ENCODE measurements around the gene AUTS2. TPM values are rescaled to one million over a fixed set of nuclear protein-coding genes. Genes with fewer than 3 reads are reported as not detected.

The AUTS2 gene
- total and polyA plus RNA-seq, 2 of the 8 experiments (the other 6 are each of a cell fraction or from before 2014, with no cell fraction given) = 25.9 to 101 TPM

DNA sequence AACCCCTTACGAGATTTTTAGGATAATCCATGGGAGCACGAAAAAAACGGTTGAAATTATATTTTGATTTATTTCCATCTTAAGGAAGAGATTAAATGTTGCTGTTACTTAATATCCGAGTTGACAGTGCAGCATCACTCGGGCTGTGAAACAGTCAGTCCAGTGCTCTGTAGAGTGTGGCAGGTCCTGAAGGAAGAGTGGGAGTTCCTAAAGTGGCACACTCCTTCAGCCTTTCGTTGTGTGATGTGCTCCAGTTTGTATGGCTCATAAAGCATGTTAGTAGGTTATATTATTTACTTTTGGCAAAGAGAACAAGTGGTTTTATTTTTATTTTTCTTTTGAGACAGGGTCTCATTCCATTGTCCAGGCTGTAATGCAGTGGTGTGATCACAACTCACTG, 358.3 kb downstream of the AUTS2 start (continued):
- TF ChIP-seq POU5F1 (IDR thresholded peaks at IDR 0.05; ENCODE audit: low read depth, low read length) = no peak
- no peak for TF ChIP-seq KDM5A (IDR thresholded peaks at IDR 0.05; ENCODE audit: low read length)
